Mesenchymal stem cell (in vitro differentiated cells and primary cell): ENCODE measurements around the gene PHYHIPL.

Source experiments
- DNase-seq: peaks from one replicate; pipeline ENCODE4 v3.0.0-alpha.2; 2013
- H2AFZ ChIP-seq: one replicate; pipeline ENCODE4 v1.6.1; 2013; ENCODE audit warnings: low read depth, mild to moderate bottlenecking, control low read depth, inconsistent platforms, low read length, moderate library complexity
- H2AK5ac ChIP-seq: 2 replicates; pipeline ENCODE4 v1.6.1; 2013; ENCODE audit warnings: low read length, moderate library complexity, mild to moderate bottlenecking, inconsistent platforms; ENCODE audit not compliant: severe bottlenecking
- H2BK120ac ChIP-seq: one replicate; pipeline ENCODE4 v1.6.1; 2013; ENCODE audit warnings: low read depth, mild to moderate bottlenecking, inconsistent platforms, low read length, moderate library complexity
- H2BK12ac ChIP-seq, 2 experiments: one replicate each; pipeline ENCODE4 v1.6.1; 2013; ENCODE audit warnings: inconsistent platforms in 2 of 2, low read length in 2 of 2, mild to moderate bottlenecking in 2 of 2, moderate library complexity in 2 of 2, control low read depth in 1 of 2
- H2BK15ac ChIP-seq: one replicate; pipeline ENCODE4 v1.6.1; 2013; ENCODE audit warnings: mild to moderate bottlenecking, low read depth, inconsistent platforms; ENCODE audit not compliant: poor library complexity, severe bottlenecking
- H2BK5ac ChIP-seq: 2 replicates; pipeline ENCODE4 v1.6.1; 2013; ENCODE audit warnings: low read depth, mild to moderate bottlenecking, low read length, control low read depth, inconsistent platforms; ENCODE audit not compliant: poor library complexity, severe bottlenecking
- H3K14ac ChIP-seq, 2 experiments: one replicate each; pipeline ENCODE4 v1.6.1; 2013; ENCODE audit warnings: inconsistent platforms in 2 of 2, low read length in 2 of 2, control low read depth in 1 of 2, mild to moderate bottlenecking in 1 of 2, moderate library complexity in 1 of 2
- H3K18ac ChIP-seq, 2 experiments: one replicate each; pipeline ENCODE4 v1.6.1; 2013; ENCODE audit warnings: inconsistent platforms in 2 of 2, low read length in 2 of 2, control low read depth in 1 of 2, low read depth in 1 of 2, mild to moderate bottlenecking in 1 of 2
- H3K23ac ChIP-seq, 2 experiments: one replicate each; pipeline ENCODE4 v1.6.1; 2013; ENCODE audit warnings: inconsistent platforms in 2 of 2, low read length in 2 of 2, mild to moderate bottlenecking in 2 of 2, moderate library complexity in 2 of 2, control low read depth in 1 of 2
- H3K27ac ChIP-seq: 2 replicates; pipeline ENCODE4 v1.5.1; 2013; ENCODE audit warnings: mild to moderate bottlenecking, moderate library complexity, low read length, control low read depth, inconsistent platforms; ENCODE audit not compliant: poor library complexity, severe bottlenecking
- H3K27me3 ChIP-seq, 2 experiments: 2 replicates each; pipeline versions ENCODE4 v1.6.1 to v1.7.0; 2013; ENCODE audit warnings: low read length in 2 of 2, mild to moderate bottlenecking in 2 of 2, moderate library complexity in 2 of 2, control low read depth in 1 of 2, inconsistent platforms in 1 of 2; ENCODE audit not compliant: control insufficient read depth in 1 of 2, insufficient read depth in 1 of 2
- H3K36me3 ChIP-seq, 2 experiments: 2 replicates each; pipeline versions ENCODE4 v1.6.1 to v1.7.0; 2013; ENCODE audit warnings: low read length in 2 of 2, control low read depth in 1 of 2, inconsistent platforms in 1 of 2, low read depth in 1 of 2, mild to moderate bottlenecking in 1 of 2; ENCODE audit not compliant: insufficient read depth in 2 of 2, control insufficient read depth in 1 of 2
- H3K4ac ChIP-seq, 2 experiments: one replicate each; pipeline ENCODE4 v1.6.1; 2013; ENCODE audit warnings: inconsistent platforms in 2 of 2, low read length in 2 of 2, mild to moderate bottlenecking in 2 of 2, moderate library complexity in 2 of 2, control low read depth in 1 of 2, low read depth in 1 of 2
- H3K4me1 ChIP-seq: 2 replicates; pipeline ENCODE4 v1.6.1; 2013; ENCODE audit warnings: low read depth, low read length, control low read depth; ENCODE audit not compliant: control insufficient read depth, insufficient read depth
- H3K4me2 ChIP-seq: 2 replicates; pipeline ENCODE4 v1.6.1; 2013; ENCODE audit warnings: low read length, mild to moderate bottlenecking, inconsistent platforms; ENCODE audit not compliant: poor library complexity, severe bottlenecking
- H3K4me3 ChIP-seq, 2 experiments: 2 replicates each; pipeline versions ENCODE4 v1.5.1 to v1.7.0; 2013; ENCODE audit warnings: low read length in 2 of 2, mild to moderate bottlenecking in 2 of 2, control low read depth in 1 of 2, low read depth in 1 of 2; ENCODE audit not compliant: insufficient read depth in 1 of 2
- H3K79me1 ChIP-seq: replicated peaks from 2 replicates; pipeline ENCODE4 v1.6.1; 2013; ENCODE audit warnings: mild to moderate bottlenecking, control low read depth, low read length, inconsistent platforms; ENCODE audit not compliant: poor library complexity, severe bottlenecking
- H3K9ac ChIP-seq: 2 replicates; pipeline ENCODE4 v1.7.0; 2013; ENCODE audit warnings: mild to moderate bottlenecking, low read length, moderate library complexity
- H3K9me3 ChIP-seq: 2 replicates; pipeline ENCODE4 v1.7.0; 2013; ENCODE audit warnings: mild to moderate bottlenecking, low read length; ENCODE audit not compliant: control insufficient read depth
- H4K8ac ChIP-seq: one replicate; pipeline ENCODE4 v1.6.1; 2013; ENCODE audit warnings: inconsistent platforms, mild to moderate bottlenecking, low read length, moderate library complexity
- H4K91ac ChIP-seq: one replicate; pipeline ENCODE4 v1.6.1; 2013; ENCODE audit warnings: mild to moderate bottlenecking, low read length, inconsistent platforms
- WGBS: methylation state at CpG from one replicate; pipeline ENCODE4 v1.1.7; 2013; ENCODE audit warnings: mixed read lengths; 5-methylcytosine and 5-hydroxymethylcytosine counted together

The PHYHIPL gene

GRCh38 chr10:59225211-59225610 lies 48.8 kb downstream of the PHYHIPL start:
- no peaks in the 10 kb centered on the region for H3K36me3 ChIP-seq
- no peak overlapping the region for H3K4me2 ChIP-seq
- H3K14ac ChIP-seq = no peak overlapping the region
- H3K23ac ChIP-seq = no peak overlapping the region
- DNase-seq = no peak
- H3K18ac ChIP-seq = no peak overlapping the region
- no peaks in the 10 kb centered on the region for H3K27me3 ChIP-seq
- no peak overlapping the region for H2BK120ac ChIP-seq
- no peak overlapping the region for H3K4ac ChIP-seq
- no peaks in the 10 kb centered on the region for H3K79me1 ChIP-seq
- no peaks in the 10 kb centered on the region for H3K4me1 ChIP-seq
- H2BK15ac ChIP-seq = no peak overlapping the region
- H3K9ac ChIP-seq = no peak overlapping the region
- no peak overlapping the region for H4K8ac ChIP-seq
- H3K27ac ChIP-seq = no peak overlapping the region
- no peak overlapping the region for H2BK12ac ChIP-seq
- H3K4me3 ChIP-seq = no peak overlapping the region
- no peak overlapping the region for H4K91ac ChIP-seq
- no peak overlapping the region for H2AFZ ChIP-seq
- no peak overlapping the region for H2BK5ac ChIP-seq
- no peaks in the 10 kb centered on the region for H3K9me3 ChIP-seq
- no peak overlapping the region for H2AK5ac ChIP-seq

- Histone ChIP-seq H3K18ac (no peak overlapping the region), H2BK12ac (no peak overlapping the region), H3K4ac (no peak overlapping the region), H2BK15ac (no peak overlapping the region), H3K9me3 (no peaks in the 10 kb centered on the region), H3K4me1 (no peaks in the 10 kb centered on the region), H3K9ac (no peak overlapping the region), H3K27me3 (no peaks in the 10 kb centered on the region), H3K27ac (no peak overlapping the region), H2BK5ac (no peak overlapping the region), H2AFZ (no peak overlapping the region), H2BK120ac (no peak overlapping the region), H3K4me2 (no peak overlapping the region), H3K36me3 (no peaks in the 10 kb centered on the region), H3K4me3 (no peak overlapping the region), H2AK5ac (no peak overlapping the region), H4K8ac (no peak overlapping the region), H3K79me1 (no peaks in the 10 kb centered on the region), H4K91ac (no peak overlapping the region), H3K14ac (no peak overlapping the region), H3K23ac (no peak overlapping the region)
- no peak for DNase-seq
- 97% methylated on average over 3 of the region's 3 CpGs for WGBS
These were observed 50.8 kb downstream of the PHYHIPL start for GRCh38 chr10:59227136-59227673.

GRCh38 chr10:59229441-59229840 lies 53.0 kb downstream of the PHYHIPL start:
- H2AK5ac ChIP-seq = no peak overlapping the region
- no peak overlapping the region for H2BK120ac ChIP-seq
- no peak overlapping the region for H3K4me3 ChIP-seq
- no peak overlapping the region for H3K23ac ChIP-seq
- 92% methylated on average over 1 of the region's 4 CpGs for WGBS
- DNase-seq = no peak
- no peak overlapping the region for H3K14ac ChIP-seq
- no peaks in the 10 kb centered on the region for H3K79me1 ChIP-seq
- H3K27me3 ChIP-seq = no peaks in the 10 kb centered on the region
- no peak overlapping the region for H2BK12ac ChIP-seq
- no peak overlapping the region for H3K27ac ChIP-seq
- no peak overlapping the region for H3K18ac ChIP-seq
- no peak overlapping the region for H2BK5ac ChIP-seq
- H3K36me3 ChIP-seq = no peaks in the 10 kb centered on the region
- H4K91ac ChIP-seq = no peak overlapping the region
- no peaks in the 10 kb centered on the region for H3K9me3 ChIP-seq
- H3K4ac ChIP-seq = no peak overlapping the region
- no peak overlapping the region for H2AFZ ChIP-seq
- H3K4me2 ChIP-seq = no peak overlapping the region
- H3K9ac ChIP-seq = no peak overlapping the region
- no peak overlapping the region for H4K8ac ChIP-seq
- H2BK15ac ChIP-seq = no peak overlapping the region
- H3K4me1 ChIP-seq = no peaks in the 10 kb centered on the region

DNA sequence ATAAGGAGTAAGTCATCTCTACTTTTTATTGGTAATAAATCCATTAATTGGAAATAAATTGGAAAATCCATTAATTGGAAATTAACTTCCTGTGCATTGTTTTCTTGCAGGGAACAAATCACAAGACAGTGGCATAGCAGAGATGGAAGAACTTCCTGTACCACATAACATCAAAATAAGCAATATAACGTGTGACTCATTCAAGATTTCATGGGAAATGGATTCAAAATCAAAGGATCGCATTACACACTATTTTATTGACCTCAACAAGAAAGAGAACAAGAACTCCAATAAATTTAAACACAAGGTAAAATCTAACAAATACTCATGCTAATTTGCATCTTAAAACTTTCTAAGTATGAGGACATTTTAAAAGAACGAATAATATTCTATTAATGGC lies 57.8 kb downstream of the PHYHIPL start:
- H2BK12ac ChIP-seq = no peak overlapping the region
- no peak overlapping the region for H3K14ac ChIP-seq
- no peak overlapping the region for H3K27ac ChIP-seq
- no peak overlapping the region for H3K18ac ChIP-seq
- H3K9ac ChIP-seq = no peak overlapping the region
- no peaks in the 10 kb centered on the region for H3K79me1 ChIP-seq
- no peaks in the 10 kb centered on the region for H3K36me3 ChIP-seq
- no peak overlapping the region for H3K23ac ChIP-seq
- H2AFZ ChIP-seq = no peak overlapping the region
- no peak overlapping the region for H3K4me3 ChIP-seq
- H2AK5ac ChIP-seq = no peak overlapping the region
- 81% methylated on average over 2 of the region's 3 CpGs for WGBS
- H4K8ac ChIP-seq = no peak overlapping the region
- H2BK15ac ChIP-seq = no peak overlapping the region
- no peaks in the 10 kb centered on the region for H3K4me1 ChIP-seq
- H3K27me3 ChIP-seq = no peaks in the 10 kb centered on the region
- H3K9me3 ChIP-seq = no peaks in the 10 kb centered on the region
- H2BK120ac ChIP-seq = no peak overlapping the region
- no peak overlapping the region for H4K91ac ChIP-seq
- no peak overlapping the region for H2BK5ac ChIP-seq
- DNase-seq = no peak
- H3K4me2 ChIP-seq = no peak overlapping the region
- no peak overlapping the region for H3K4ac ChIP-seq
